ENCODE results near the gene AS3MT.
"Not testable (repeated sequence)": the region's sequence is repeated elsewhere in the genome, so short reads cannot be mapped to it uniquely, and the experiment has no call there.

AS3MT gene

DNA sequence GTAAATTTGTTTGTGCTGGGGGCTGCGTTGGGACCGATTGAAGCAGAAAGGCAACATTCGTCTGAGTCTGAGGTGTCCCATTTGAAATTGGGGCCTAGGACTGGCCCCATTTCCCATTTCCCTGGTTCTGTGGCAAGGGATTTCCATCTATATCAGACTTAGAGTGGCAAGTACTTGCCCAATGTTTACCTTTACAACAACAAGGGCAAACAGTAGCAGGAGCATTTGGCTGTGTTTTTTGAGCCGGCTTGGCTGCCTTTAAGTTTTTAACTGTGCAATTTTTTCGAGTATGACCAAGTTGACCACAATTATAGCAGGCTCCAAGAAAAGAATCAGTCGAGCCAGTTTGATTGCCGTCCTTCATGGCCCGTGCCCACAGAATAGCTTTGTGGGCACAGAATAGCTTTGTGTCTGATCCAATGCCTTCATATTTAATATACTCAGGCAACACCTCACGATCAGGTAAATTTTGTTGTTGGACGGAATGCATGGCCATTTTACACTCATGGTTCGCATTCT is 27.4 kb upstream of the AS3MT start:
- no peak overlapping the region for H3K27ac ChIP-seq (ENCODE audit: low read depth, low read length)
- H3K9me2 ChIP-seq (replicated peaks; ENCODE audit: insufficient read depth, low read length) = no peaks in the 10 kb centered on the region
- TF ChIP-seq CTCF (IDR thresholded peaks at IDR 0.05; ENCODE audit: insufficient read depth, low read length, poor library complexity, severe bottlenecking) (no peak), EZH2phosphoT487 (conservative IDR thresholded peaks at IDR 0.05; ENCODE audit: low read length) (no peak)
- H3F3A ChIP-seq (ENCODE audit: insufficient read depth) = no peaks in the 10 kb centered on the region
- H3K36me3 ChIP-seq (ENCODE audit: low read length) = no peaks in the 10 kb centered on the region
- H3K9ac ChIP-seq (ENCODE audit: low read length) = no peak overlapping the region
- no peaks in the 10 kb centered on the region for H3K27me3 ChIP-seq (ENCODE audit: low read length)
- no peaks in the 10 kb centered on the region for H3K9me3 ChIP-seq (ENCODE audit: insufficient read depth, low read length)
- no peaks in the 10 kb centered on the region for H3K79me2 ChIP-seq (ENCODE audit: insufficient read depth, low read length)
- H2AFZ ChIP-seq (ENCODE audit: low read depth, low read length, severe bottlenecking) = no peak overlapping the region
- H3K4me3 ChIP-seq (ENCODE audit: insufficient read depth, low read length, poor library complexity, severe bottlenecking) = no peak overlapping the region
- H4K20me1 ChIP-seq (ENCODE audit: low read depth, low read length) = no peaks in the 10 kb centered on the region
- no peak overlapping the region for H3K4me2 ChIP-seq (ENCODE audit: low read depth, low read length, poor library complexity, severe bottlenecking)

GRCh38 chr10:102843139-102843538 is 26.1 kb upstream of the AS3MT start:
- H3K79me2 ChIP-seq (ENCODE audit: insufficient read depth, low read length); H3K4me3 ChIP-seq (ENCODE audit: insufficient read depth, low read length, poor library complexity, severe bottlenecking); H3K36me3 ChIP-seq (ENCODE audit: low read length); H3K27ac ChIP-seq (ENCODE audit: low read depth, low read length); H2AFZ ChIP-seq (ENCODE audit: low read depth, low read length, severe bottlenecking); H3K9ac ChIP-seq (ENCODE audit: low read length); H3K4me2 ChIP-seq (ENCODE audit: low read depth, low read length, poor library complexity, severe bottlenecking); H3K27me3 ChIP-seq (ENCODE audit: low read length); H3F3A ChIP-seq (ENCODE audit: insufficient read depth); H3K9me2 ChIP-seq (replicated peaks; ENCODE audit: insufficient read depth, low read length); H4K20me1 ChIP-seq (ENCODE audit: low read depth, low read length); H3K9me3 ChIP-seq (ENCODE audit: insufficient read depth, low read length): not testable (repeated sequence)

- not testable (repeated sequence) for H3K4me3 ChIP-seq (ENCODE audit: insufficient read depth, low read length, poor library complexity, severe bottlenecking); H3K79me2 ChIP-seq (ENCODE audit: insufficient read depth, low read length); H3K9me2 ChIP-seq (replicated peaks; ENCODE audit: insufficient read depth, low read length); H3K36me3 ChIP-seq (ENCODE audit: low read length); H3K9me3 ChIP-seq (ENCODE audit: insufficient read depth, low read length); H3F3A ChIP-seq (ENCODE audit: insufficient read depth); H3K27me3 ChIP-seq (ENCODE audit: low read length); H3K27ac ChIP-seq (ENCODE audit: low read depth, low read length); H3K9ac ChIP-seq (ENCODE audit: low read length); H4K20me1 ChIP-seq (ENCODE audit: low read depth, low read length); H2AFZ ChIP-seq (ENCODE audit: low read depth, low read length, severe bottlenecking); H3K4me2 ChIP-seq (ENCODE audit: low read depth, low read length, poor library complexity, severe bottlenecking)
Measured at GRCh38 chr10:102844190-102844776, 25.0 kb upstream of the AS3MT start.

- H3K9me3 ChIP-seq (ENCODE audit: insufficient read depth, low read length) = no peaks in the 10 kb centered on the region
- H3K27ac ChIP-seq (ENCODE audit: low read depth, low read length) = no peak overlapping the region
- no peak overlapping the region for H2AFZ ChIP-seq (ENCODE audit: low read depth, low read length, severe bottlenecking)
- H3F3A ChIP-seq (ENCODE audit: insufficient read depth) = no peaks in the 10 kb centered on the region
- TF ChIP-seq EZH2phosphoT487 (conservative IDR thresholded peaks at IDR 0.05; ENCODE audit: low read length) = no peak
- TF ChIP-seq CTCF (IDR thresholded peaks at IDR 0.05; ENCODE audit: insufficient read depth, low read length, poor library complexity, severe bottlenecking) = no peak
- H3K9me2 ChIP-seq (replicated peaks; ENCODE audit: insufficient read depth, low read length) = no peaks in the 10 kb centered on the region
- no peak overlapping the region for H3K4me3 ChIP-seq (ENCODE audit: insufficient read depth, low read length, poor library complexity, severe bottlenecking)
- no peak overlapping the region for H3K9ac ChIP-seq (ENCODE audit: low read length)
- no peaks in the 10 kb centered on the region for H4K20me1 ChIP-seq (ENCODE audit: low read depth, low read length)
- H3K79me2 ChIP-seq (ENCODE audit: insufficient read depth, low read length) = no peaks in the 10 kb centered on the region
- no peaks in the 10 kb centered on the region for H3K27me3 ChIP-seq (ENCODE audit: low read length)
- no peak overlapping the region for H3K4me2 ChIP-seq (ENCODE audit: low read depth, low read length, poor library complexity, severe bottlenecking)
- no peaks in the 10 kb centered on the region for H3K36me3 ChIP-seq (ENCODE audit: low read length)
Measured at GRCh38 chr10:102845352-102845902, 23.8 kb upstream of the AS3MT start.

Data from SU-DHL-6 (cell line).